Measurements from ENCODE around the gene SEMA4B.
"Not testable (repeated sequence)": the region's sequence is repeated elsewhere in the genome, so short reads cannot be mapped to it uniquely, and the experiment has no call there.

SEMA4B gene

DNA sequence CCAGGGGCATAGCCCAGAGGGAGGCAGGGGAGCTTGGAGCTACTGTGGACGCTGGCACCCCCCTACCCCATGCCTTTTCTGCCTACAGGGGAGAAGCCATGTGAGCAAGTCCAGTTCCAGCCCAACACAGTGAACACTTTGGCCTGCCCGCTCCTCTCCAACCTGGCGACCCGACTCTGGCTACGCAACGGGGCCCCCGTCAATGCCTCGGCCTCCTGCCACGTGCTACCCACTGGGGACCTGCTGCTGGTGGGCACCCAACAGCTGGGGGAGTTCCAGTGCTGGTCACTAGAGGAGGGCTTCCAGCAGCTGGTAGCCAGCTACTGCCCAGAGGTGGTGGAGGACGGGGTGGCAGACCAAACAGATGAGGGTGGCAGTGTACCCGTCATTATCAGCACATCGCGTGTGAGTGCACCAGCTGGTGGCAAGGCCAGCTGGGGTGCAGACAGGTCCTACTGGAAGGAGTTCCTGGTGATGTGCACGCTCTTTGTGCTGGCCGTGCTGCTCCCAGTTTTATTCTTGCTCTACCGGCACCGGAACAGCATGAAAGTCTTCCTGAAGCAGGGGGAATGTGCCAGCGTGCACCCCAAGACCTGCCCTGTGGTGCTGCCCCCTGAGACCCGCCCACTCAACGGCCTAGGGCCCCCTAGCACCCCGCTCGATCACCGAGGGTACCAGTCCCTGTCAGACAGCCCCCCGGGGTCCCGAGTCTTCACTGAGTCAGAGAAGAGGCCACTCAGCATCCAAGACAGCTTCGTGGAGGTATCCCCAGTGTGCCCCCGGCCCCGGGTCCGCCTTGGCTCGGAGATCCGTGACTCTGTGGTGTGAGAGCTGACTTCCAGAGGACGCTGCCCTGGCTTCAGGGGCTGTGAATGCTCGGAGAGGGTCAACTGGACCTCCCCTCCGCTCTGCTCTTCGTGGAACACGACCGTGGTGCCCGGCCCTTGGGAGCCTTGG lies 27.0 kb downstream of the SEMA4B start:
- DNase-seq = no peak

DNA sequence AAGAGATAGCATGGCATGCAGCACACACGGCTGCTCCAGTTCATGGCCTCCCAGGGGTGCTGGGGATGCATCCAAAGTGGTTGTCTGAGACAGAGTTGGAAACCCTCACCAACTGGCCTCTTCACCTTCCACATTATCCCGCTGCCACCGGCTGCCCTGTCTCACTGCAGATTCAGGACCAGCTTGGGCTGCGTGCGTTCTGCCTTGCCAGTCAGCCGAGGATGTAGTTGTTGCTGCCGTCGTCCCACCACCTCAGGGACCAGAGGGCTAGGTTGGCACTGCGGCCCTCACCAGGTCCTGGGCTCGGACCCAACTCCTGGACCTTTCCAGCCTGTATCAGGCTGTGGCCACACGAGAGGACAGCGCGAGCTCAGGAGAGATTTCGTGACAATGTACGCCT lies 27.8 kb downstream of the SEMA4B start:
- DNase-seq = no peak

DNA sequence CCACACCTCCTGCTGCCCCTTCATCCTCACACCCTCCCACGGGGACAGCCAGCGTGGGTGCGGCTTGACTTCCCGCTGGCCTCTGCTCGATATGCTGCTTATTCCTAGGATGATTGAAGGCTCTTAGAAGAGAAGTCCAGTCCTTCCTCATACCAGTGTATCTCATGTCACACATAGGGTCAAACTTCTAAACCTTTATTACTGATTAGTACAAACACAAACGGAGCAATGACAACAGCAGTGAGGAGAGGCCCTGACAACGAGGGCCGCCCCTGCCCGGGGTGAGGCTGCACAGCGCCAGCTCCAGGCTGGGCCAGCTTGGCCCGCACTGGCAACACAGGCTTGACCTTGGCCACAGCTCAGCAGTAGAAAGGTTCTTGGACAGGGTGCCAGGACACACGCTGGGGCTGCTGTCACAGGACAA lies 29.0 kb downstream of the SEMA4B start:
- peak in 1 of 2 donors; percentile 19 for DNase-seq

DNA sequence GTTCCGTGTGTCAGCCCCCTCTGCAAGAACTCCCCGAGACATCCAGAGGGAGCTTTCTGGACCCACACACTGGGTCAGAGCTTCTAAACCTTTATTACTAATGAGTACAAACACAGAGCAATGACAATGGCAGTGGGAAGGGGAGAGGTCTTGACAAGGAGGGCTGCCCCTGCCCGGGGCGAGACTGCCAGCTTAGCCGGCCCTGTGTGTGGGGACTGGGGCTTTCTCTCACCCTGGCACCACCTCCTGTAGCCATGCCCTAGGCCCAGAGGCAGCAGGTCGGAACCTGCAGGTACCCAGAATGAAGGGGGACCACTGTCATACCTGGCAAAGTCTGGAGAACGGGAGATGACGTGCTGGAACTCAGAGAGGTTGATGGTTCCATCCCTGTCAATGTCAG lies 29.5 kb downstream of the SEMA4B start:
- no peak for DNase-seq

DNA sequence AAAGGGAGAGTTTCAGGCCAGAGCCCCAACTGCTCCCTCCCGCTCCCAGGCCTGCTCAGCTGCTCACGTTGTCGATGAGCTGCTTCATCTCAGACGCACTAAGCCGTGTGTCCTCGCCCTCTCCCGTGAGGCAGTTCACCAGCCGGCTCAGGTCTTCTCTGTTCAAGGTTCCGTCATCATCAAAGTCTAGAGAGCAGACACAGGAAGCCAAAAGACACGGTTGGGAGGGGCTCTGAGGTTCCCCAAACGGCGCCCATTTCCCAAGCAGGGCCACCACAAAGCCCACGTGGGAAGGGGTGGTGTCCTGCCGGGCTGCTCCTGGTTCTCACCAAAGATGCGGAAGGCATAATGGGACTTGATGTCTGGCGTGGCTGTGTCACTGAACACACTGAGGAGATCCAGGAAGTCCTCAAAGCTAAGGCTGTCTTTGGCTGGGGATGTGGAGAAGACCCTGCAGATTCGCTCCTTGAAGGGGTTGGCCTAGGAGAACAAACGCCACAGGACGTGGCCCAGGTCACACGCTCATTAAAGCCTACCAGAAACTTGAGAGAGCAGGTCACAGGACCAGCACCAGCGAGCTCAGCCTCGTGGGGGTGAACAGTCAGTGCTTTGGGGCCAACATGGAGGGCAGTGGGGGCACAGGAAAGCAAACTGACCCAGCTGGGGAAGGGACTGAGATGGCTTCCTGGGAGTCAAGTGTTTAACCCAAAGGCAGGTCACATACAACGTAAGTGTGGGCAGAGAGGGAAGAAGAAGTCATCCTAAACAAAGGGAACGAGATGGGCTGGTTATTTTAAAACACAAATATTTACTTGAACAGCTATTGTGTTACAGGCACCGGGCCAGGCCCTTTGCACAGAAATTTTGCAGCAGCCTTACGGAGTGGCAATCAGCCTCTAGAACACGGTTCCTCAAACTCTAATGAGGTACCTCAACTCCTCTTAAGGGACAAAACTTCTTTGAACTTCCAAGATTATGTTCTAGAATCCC lies 30.2 kb downstream of the SEMA4B start:
- DNase-seq = peak; percentile 93 to 94

DNA sequence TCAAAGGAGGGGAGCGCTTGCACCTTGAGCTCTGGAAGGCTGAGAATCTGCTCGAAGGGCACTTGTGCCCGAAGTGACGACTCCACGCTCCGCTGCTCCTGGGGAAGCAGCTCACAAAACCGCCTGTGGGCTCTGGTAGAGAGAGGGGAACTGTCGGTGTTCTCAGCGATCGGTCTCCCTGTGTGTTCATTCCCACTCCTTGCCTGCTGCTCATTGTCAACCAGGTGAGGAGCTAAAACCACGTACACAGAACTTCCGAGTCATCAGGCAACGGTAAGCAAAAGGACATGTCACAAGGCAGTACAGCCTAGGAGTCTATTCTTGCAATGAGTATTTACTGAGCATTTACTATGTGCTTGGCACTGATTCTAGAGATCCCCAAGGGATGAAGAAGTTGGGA lies 31.1 kb downstream of the SEMA4B start:
- DNase-seq = no peak

DNA sequence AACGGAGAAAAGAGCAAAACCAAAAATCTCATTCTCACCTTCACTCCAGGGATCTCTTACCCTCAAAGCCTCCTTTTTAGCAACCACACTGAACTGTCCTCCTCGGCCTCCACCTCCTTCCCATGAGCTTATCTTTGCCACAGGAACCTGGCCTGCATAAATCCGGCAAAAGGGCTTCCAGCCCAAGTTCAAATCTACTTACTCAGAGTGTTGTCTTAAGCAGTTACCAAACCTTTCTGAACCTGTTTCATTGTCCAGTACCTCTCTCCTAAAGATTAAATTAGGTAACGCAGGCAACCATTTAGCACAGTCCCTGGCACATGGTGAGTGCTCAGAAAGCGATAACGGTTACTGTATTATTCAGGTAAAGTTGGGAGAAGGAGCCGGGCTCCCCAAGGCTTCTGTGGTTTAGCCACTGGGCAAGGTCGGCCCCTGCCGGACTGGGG lies 31.8 kb downstream of the SEMA4B start:
- no peak for DNase-seq

DNA sequence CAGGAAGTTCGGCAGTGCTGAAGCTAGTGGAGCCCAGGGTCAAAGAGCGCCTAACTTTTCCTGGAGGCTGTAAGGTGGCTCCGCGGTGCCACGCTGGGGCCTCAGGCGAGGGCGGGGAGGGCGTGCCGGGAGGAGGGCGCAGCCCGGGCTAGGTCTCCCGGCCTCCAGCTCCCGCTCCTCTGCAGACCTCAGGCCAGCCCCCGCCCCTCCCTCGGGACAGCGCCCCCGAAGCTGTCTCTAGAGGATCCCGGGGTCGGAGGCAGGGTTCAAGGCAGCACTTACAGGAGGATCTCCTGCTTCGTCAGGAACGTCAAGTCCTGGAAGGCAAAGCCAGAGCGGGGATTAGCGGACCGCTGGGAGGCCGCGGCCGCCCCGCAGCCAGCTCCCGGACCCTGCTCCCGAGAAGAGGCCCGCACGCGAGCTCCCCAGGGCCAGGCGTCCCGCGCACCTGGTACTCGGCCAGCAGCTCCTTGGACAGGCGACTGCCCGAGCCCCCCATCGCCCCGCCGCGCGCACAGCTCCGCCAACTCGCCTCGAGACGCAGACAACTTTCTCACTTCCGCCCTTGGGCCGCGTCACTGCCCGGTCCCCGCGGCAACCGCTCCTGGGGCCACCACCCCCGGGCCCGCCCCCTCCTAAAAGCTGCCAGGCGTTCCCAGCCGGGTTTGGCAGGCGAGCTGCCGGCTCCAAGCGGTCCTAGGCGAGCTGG lies 32.4 kb downstream of the SEMA4B start, which contains the start of gene CIB1:
TSS of gene CIB1 (minus strand) at position 555 of the 709 bp plus-strand sequence. CDS start at position 499, 56 bp downstream.
- peak; percentile 99 for DNase-seq

DNA sequence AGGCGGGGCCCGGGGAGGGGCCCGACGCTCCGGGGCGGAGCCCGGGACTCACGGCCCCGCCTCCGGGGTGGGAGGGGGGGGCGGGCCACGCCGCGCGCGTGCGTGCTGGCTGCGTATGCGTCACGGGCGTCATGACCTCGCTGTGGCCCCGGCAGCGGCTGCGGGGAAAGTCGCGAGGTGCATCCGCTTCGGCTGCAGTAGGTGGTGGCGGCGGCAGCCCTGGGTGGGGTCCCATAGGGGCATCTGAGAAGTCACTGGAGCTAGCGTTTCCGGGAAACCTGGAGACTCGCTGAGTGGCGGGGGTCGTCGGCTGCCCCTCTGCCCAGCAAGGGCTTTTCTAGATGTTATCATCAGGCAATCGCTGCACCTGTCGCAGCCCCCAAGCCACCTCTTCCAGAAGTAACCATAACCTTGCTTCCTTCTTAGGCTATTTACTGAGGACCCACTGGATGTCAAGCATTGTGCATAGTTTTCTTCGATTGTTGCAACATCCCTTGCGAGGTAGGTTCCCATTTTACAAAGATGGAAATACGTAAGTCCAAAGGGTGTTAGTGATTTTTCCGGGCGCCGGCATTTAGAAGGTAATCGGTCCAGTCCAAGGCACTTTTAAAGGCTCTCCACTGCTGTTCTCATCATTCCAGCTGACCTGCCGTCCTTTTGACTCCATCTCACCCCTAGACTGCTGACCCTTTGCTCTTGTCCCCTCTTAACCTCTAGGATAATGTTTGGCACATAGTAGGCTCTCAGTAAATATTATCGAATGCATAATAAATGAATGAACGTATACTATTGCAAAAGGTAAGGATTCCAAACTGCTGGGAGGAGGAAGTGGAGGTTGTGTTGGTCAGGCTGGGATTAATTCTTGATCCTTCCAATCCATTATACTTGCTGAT lies 33.2 kb downstream of the SEMA4B start, which contains the start of gene GDPGP1:
TSS of gene GDPGP1 (plus strand) at position 114 of the 893 bp plus-strand sequence. CDS start 6,700 bp downstream, outside the sequence.
- DNase-seq = peak; percentile 22 to 40

DNA sequence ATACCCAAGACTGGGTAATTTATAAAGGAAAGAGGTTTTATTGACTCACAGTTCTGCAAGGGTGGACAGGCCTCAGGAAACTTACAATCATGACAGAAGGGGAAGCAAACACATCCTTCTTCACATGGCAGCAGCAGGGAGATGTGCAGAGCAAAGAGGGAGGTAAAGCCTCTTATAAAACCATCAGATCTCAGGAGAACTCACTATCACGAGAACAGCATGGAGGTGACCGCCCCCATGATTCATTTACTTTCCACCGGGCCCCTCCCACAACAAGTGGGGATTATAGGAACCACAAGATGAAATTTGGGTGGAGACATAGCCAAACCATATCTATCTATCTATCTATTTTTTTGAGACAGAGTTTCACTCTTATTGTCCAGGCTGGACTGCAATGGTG lies 38.2 kb downstream of the SEMA4B start:
- no peak for DNase-seq

DNA sequence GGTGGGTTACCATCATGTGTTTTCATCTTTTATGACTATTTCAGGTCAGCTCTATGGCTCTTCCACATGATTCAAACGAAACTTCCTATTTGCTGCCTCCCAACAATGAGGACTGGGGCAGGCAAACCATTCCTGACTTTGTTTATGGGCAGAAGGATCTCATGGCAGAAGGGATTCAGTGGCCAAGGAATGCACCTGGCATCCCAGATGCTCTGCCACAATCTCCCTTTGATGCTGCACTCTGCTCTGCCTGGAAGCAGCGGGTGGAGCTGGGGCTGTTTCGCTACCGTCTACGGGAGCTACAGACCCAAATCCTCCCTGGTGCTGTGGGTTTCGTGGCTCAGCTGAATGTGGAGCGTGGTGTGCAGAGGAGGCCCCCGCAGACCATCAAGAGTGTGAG lies 39.7 kb downstream of the SEMA4B start:
- DNase-seq = no peak

DNA sequence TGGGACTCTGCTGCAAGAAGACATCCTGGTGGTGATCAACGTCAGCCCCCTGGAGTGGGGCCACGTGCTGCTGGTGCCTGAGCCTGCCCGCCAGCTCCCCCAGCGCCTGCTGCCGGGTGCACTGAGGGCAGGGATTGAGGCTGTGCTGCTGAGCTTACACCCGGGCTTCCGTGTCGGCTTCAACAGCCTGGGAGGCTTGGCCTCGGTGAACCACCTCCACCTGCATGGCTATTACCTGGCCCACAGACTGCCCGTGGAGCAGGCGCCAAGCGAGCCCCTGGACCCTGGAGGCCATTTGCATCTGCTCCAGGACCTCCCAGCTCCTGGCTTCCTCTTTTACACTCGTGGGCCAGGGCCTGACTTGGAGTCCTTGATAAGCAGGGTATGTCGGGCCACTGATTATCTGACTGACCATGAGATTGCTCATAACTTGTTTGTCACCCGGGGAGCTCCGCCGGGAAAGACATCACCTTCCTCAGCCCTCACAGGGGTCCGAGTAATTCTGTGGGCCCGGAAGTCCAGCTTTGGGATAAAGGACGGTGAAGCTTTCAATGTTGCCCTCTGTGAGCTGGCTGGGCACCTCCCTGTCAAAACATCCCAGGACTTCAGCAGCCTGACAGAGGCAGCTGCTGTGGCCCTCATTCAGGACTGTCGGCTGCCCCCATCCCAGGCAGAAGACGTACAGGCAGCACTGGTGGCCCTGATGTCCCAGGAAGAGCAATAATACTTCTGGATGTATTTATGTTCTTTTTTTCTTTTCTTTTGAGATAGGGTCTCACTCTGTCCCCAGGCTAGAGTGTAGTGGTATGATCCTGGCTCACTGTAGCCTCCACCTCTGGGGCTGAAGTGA lies 40.4 kb downstream of the SEMA4B start:
- DNase-seq = no peak

DNA sequence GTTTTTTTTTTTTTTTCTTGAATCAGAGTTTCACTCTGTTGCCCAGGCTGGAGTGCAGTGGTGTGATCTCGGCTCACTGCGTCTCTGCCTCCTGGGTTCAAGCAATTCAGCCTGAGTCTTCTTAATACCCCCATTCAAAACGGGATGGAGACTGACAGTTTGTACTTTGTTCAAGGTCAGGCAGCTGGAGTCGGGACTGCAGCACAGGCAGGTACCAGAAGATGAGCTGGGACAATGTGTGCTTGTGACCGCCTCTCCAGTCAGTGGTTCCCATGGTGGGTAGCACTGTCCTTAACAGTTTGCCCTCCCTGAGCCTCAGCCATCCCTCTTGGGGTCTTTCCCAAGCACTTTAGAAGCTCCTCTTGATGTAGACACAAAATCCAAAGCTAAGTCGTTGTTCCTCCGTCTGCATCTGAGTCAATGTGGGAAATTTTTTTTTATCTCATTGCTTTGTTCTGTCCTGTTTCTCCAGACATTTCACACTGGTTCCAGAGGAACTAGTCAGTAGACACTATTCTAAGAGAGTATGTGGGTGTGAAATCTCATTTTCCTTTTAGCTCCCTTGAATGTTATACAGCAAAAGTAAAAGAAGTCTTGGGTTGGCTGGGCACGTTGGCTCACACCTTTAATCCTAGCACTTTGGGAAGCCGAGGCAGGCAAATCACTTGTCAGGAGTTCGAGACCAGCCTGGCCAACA lies 43.0 kb downstream of the SEMA4B start:
- DNase-seq = no peak

DNA sequence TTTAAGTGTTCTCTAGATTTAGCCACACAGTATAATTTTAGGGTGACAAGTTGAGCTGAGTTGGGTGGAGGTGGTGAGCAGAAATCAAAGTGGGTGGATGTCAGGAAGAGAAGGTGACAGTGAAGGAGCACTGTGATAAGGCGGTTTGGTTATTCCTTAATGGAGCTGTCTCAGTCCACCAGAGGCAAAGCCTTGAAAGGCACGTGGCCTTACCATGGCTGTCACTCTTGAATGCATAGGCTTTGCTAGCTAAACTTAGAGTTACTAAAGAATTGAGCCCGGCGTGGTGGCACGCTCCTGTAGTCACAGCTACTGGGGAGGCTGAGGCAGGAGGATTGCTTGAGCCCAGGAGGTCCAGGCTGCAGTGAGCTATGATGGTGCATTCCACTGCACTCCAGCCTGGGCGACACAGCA lies 47.7 kb downstream of the SEMA4B start:
- no peak for DNase-seq

DNA sequence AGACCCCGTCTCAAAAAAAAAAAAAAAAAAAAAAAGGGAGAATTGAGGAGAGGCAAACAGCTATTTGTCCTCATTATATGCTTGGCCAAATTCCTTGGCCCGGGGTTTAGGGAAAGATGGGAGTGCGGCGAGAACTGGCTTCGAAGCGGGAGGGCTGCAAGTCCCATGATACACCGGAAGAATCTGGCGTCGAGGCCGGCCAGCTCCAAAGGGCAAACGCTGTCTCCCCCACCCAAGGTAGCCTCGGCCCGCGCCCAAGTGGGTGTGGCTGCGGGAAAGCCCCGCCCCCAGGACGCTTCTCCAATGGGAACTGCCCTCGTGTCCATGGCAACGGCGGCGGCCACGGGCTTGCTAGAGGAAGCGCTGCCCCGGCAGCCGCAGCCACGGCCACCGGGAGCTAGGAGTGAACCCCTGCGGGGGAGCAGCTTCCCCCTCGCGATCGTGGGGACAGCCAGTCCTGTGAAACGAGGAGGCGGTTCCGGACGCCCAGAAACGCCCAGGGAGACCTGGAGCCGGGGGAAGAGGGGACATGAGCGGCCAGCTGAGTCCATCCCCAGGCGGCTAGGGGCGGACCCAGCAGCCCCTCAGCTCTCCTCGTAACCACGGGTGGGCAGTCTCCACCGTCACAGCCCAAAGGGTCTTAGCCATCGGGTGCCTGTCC lies 48.2 kb downstream of the SEMA4B start, which contains the start of gene TTLL13:
TSS of gene TTLL13 (plus strand) at position 354 of the 661 bp plus-strand sequence. CDS start 1,075 bp downstream, outside the sequence.
- peak; percentile 80 to 92 for DNase-seq

DNA sequence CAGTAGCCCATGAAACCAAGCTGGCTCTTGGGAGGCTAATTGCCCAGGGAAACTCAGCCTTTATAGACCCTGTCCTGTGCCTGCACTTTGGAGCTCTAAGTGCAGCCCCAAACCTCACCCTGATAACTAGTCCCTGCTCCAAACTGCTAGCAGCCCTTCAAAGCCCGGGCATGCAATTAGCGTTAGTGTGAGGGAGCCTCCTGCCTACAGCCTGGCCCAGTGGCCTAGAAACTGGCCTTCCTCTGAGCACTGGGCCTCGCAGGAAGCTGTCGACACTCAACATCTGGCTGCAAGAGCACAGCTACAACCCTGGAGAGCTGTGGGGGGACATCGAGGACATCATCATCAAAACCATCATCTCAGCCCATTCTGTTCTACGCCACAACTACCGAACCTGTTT lies 56.6 kb downstream of the SEMA4B start:
- DNase-seq = no peak

DNA sequence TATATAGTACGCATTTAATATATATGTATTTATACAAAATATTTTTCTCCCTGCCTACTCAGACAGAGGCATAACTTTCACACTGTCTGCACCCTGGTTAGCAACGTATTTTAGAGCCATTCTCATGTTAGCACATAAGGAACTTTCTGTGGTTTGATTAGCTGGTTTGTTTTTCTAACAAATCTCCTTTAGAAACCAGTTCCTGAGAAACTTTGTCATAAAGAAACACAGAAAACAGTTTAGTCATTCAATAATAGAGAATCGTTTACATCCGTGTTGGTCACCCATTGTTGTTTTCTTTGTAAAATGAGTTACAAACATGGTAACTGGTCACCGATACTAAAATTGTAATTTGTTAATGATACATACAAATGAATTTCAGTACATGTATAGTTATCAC lies 58.4 kb downstream of the SEMA4B start:
- no peak for DNase-seq

DNA sequence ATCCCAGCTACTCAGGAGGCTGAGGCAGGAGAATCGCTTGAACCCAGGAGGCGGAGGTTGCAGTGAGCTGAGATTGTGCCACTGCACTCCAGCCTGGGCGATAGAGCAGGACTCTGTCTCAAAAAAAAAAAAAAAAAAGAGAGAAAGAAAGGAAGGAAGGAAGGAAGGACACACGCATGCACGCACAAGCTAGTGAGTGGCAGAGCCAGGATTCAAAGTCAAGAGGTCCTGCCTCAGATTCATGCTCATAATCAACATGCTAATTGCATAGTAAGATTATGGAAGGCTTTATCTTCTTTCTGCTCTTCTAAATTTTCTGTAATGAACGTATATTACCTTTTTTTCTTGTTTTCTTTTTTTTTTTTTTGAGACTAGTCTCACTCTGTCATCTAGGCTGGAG lies 59.6 kb downstream of the SEMA4B start:
- DNase-seq = not testable (repeated sequence)

DNA sequence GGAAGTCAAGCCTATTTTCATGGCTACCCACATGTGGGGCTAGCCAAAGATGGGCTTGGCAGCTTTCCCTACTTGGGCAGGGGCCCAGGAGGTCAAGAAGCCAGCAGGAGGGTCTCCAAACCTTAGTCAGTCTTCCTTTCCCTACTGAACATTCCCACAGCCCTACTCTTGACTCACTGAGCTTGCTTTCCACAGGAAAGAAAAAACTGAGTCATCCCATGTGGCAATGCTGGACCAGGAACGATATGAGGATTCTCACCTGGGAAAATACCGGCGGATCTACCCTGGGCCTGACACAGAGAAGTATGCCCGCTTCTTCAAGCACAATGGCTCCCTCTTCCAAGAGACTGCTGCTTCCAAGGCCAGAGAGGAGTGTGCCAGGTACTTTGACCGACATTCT lies 60.7 kb downstream of the SEMA4B start:
- no peak for DNase-seq

Data from inflammatory macrophage (primary cell).